Activated CD8-positive, alpha-beta memory T cell treated with anti-CD3 and anti-CD28 coated beads for 1 hour (primary cell): ENCODE measurements around the gene TP53AIP1.

ENCODE experiments used
- DNase-seq, 2 donors: peaks; one replicate each; pipeline ENCODE4 v3.0.0-alpha.2; 2020; ENCODE audit warnings: low read depth in 1 of 2; ENCODE audit errors: extremely low read depth in 1 of 2

Gene TP53AIP1

GRCh38 chr11:128907585-128907984 lies 35.1 kb downstream of the TP53AIP1 start:
- DNase-seq = no peak

GRCh38 chr11:128906185-128907050 lies 36.3 kb downstream of the TP53AIP1 start:
- no peak for DNase-seq

- DNase-seq = peak in 1 of 2 donors; percentile 11
Observed at GRCh38 chr11:128905345-128906184, 37.1 kb downstream of the TP53AIP1 start.

GRCh38 chr11:128904656-128905344 lies 37.9 kb downstream of the TP53AIP1 start:
- no peak for DNase-seq

DNA sequence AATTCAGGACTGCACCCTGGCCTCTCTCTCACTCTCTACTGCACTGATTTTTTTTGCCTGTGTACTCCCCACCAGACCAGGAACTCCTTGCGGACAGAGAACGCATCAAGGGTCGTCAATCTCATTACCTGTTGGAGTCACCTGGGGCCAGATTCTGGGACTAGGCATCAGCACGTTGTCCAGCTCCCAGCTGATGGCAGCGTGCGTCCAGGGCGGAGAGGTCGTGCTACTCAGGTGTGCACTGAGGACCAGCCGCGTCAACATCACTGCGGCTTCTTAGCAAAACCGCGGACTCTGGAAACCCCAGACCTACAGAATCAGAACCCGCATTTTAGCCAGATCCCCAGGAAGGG lies 38.4 kb downstream of the TP53AIP1 start:
- no peak for DNase-seq

DNA sequence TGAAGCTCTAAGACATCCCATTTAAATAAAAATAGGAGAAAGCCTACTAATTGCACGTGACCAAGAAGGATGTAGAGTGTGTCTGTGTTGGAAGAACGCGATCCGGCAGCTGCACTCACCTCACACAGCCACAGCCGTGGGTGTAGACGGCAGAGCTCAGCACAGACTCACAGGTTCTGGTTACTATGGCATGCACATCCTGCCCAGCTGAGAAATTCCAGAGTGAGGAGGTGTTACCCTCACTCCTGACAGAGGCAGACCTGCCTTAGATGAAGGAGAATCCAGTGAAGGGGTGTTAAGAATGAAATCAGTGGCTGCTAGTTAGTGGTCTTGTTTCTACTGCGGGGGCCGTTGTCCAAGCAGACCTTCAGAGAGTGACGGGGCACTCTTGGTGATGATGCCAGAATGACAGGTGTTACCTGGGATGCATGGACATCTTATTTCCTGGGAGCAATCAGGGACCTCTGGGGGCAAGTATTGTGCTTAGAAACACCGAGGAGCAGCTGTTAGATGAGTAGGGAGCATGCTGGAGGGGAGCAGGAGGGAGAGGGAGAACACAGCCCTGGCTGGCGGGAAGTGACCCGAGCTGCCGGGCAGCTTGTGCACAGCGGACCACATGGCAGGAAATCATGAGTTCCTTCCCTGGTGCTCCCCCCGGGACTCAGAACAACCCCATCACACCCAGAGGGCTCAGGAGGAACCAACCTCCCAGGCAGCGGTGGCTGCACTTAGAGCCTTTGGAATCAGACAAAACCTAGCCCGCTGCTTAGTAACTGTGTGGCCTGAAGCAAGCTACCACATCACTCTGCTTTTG lies 39.2 kb downstream of the TP53AIP1 start:
- DNase-seq = no peak

- DNase-seq = no peak
Observed at GRCh38 chr11:128902515-128903066, 40.1 kb downstream of the TP53AIP1 start.

DNA sequence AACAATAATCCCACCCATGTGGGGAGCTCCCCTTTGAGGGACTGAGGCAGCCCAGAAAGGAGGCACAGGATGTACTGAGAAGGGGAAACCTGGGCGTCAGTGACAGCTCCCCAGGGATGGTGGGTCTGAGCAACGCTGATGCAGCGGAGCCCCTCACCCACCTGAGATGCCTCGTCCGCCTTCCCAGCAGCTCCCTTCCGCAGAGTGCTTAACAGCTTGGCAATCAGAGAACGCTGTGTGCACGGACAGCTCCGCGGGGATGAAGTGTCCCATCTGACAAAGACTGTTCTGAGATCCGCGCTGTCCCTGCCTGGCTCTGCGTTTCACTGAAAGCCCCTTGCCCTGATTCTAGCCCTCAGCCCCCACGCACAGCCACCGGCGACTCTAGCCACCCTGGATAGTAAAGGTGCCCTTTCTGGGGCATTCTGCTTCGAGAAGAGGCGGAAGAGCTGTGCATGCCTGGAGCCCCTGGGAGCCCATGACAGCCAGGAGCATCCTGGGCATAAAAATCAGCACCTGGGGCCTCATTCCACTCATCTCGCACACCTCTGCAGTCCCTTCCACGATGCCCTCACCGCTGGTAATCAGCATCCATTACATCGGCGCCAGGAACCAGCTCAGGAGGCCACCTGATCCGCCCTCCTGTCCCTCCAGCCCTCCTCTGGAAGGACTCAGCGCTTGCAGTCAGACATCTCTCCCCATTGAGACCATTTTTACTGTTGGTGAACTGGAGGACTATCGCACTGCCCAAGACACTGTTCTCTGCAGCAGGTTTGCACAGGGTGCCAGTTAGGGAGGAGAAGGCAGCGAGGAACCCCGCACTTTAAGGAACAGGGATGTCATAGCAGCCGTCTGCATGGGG lies 40.8 kb downstream of the TP53AIP1 start:
- DNase-seq = no peak

- no peak for DNase-seq
Observed at GRCh38 chr11:128900468-128900867, 42.2 kb downstream of the TP53AIP1 start.

DNA sequence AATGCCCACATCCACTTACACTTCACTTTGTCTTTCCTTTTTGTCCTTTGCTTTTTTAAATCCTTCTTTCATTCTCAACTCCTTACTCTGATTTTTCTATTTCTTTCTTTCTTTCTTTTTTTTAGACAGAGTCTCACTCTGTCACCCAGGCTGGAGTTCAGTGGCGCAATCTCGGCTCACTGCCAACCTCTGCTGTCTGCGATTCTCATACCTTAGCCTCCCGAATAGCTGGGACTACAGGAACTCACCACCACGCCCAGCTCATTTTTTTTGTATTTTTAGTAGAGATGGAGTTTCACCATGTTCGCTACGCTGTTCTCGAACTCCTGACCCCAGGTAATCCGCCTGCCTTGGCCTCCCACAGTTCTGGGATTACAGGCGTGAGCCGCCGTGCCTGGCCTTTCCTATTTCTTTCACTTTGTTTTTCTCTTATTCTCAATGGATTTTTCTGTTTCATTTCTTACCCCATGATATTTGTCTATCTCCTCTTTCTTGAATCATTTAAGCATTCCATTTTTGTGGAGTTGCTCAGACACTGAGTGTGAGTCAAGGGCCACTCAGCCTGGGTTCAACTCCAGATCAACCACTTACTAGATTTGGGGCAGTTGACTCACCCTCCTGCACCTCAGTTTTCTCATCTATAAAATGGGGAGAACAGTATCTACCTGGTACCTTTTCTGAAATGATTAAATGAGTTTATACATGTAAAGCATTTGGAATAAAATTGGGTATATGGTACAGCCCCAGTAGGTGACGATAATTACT lies 43.9 kb downstream of the TP53AIP1 start:
- DNase-seq = no peak

GRCh38 chr11:128897826-128898225 lies 44.8 kb downstream of the TP53AIP1 start:
- no peak for DNase-seq

- no peak for DNase-seq
Observed at GRCh38 chr11:128896356-128896755, 46.3 kb downstream of the TP53AIP1 start.

DNA sequence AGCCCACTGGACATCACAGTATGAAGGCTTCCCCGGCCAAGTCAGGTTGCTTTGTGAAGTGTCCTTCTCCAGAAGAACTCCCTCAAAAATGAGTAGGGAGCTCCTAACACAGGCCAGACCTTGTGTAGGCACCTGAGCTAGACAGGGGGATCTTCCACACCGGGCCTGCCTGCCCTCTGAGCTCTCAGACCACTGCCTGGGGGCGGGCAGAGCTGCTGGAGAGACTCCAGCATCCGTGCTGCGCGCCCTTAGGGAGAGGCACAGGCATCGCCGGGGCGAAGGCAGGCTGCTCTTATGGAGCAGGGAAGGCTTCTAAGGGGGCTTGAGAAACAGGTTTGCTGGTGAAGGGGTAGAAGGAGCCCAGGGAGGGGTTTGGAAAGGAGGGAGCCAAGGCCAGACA lies 47.1 kb downstream of the TP53AIP1 start:
- no peak for DNase-seq

GRCh38 chr11:128894685-128895084 lies 48.0 kb downstream of the TP53AIP1 start:
- DNase-seq = no peak

DNA sequence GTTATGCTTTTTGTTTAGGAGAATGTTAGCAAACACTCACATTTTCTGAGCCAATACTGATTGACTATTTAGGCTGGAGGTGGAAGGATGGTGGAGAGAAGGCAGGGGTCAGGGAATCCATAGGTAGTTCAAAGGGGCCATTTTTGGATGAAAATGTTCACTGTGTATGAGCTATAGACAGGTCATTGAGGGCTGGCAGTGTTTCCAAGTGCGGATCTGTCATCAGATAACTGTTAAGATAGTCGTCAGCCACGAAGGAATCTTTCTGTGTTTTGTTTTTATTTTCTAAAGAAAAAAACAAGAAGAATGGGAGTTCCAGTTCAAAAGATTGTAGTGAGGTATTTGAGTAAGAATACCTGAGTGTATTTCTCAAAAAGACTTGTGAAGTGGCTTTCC lies 48.4 kb downstream of the TP53AIP1 start:
- no peak for DNase-seq

GRCh38 chr11:128893578-128894285 lies 48.9 kb downstream of the TP53AIP1 start:
- DNase-seq = no peak

- DNase-seq = no peak
Observed at GRCh38 chr11:128892866-128893565, 49.7 kb downstream of the TP53AIP1 start.
